Measurements from ENCODE around the gene SCT.

The SCT gene

DNA sequence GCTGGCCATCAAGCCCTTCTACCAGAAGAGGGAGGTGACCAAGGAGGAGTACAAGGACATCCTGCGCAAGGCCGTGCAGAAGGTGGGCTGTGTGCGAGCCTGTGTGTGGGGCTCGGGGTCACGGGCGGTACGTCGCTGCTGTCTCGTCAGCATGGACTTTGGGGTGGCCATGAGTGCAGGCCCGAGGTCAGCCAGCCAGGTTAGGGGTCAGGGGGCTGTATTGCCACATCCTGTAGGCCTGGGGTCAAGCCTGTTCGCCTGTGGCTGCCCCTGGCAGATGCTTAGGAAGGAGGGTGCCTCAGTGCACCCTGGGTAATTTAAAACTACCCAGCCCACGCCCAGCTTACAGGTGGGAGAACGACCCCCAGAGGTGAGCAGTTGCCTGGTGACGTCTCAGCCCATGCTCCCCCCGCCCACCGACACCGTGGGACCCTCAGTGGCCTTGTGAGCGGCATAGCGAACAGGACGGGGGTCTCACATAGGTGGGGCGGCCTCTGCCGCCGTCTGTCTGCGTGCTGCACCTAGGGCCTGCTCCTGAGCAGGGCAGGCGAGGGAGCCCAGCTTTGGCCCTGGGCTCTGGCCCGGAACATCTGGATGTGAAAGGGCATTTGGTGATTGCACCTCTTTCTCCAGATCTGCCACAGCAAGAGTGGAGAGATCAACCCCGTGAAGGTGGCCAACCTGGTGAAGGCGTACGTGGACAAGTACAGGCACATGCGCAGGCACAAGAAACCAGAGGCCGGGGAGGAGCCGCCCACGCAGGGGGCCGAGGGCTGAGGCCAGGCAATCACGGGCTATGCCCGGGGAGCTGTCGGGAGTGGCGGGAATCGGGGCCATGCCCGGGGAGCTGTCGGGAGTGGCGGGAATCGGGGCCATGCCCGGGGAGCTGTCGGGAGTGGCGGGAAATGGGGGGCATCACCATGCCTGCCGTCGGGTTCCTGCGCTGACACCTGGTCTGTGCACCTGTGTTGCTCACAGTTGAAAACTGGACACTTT, 15.7 kb downstream of the SCT start:
- no peak for DNase-seq (ENCODE audit: low read depth in 1 of 2, low spot score in 1 of 2)

DNA sequence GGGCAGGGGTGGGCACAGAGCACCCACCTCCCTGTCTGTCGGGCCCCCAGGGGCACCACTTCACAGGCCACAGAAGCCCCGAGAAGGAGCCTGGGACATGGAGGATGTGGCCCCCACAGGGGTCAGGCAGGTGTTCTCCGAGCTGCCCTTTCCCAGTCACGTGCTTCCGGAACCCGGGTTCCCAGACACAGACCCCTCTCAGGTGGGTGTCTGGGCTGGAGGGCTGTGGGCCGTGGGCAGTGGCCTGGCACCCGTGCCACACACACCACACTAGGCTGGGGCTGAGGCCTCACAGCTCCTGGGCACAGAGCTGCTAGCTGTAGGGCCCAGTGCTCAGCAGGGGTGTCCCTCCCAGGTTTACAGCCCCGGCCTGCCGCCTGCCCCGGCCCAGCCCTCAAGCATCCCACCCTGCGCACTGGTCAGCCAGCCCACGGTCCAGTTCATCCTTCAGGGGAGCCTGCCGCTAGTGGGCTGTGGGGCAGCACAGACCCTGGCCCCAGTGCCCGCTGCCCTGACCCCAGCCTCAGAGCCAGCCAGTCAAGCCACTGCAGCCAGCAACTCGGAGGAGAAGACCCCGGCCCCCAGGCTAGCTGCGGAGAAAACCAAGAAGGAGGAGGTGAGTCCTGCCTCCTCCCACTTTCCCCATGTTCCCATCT, 16.7 kb downstream of the SCT start:
- DNase-seq (ENCODE audit: low read depth in 1 of 2, low spot score in 1 of 2) = no peak

DNA sequence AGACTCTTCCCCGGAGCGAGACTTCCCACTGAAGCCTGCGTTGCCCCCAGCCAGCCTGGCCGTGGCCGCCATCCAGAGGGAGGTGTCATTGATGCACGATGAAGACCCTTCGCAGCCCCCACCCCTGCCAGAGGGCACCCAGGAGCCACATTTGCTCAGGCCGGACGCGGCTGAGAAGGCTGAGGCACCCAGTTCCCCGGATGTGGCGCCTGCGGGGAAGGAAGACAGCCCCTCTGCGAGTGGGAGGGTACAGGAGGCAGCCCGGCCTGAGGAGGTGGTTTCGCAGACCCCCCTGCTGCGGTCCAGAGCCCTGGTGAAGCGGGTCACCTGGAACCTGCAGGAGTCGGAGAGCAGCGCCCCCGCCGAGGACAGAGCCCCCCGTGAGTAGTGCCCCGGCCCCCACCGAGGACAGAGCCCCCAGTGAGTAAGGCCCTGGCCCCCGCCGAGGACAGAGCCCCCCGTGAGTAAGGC, 17.6 kb downstream of the SCT start:
- no peak for DNase-seq (ENCODE audit: low read depth in 1 of 2, low spot score in 1 of 2)

DNA sequence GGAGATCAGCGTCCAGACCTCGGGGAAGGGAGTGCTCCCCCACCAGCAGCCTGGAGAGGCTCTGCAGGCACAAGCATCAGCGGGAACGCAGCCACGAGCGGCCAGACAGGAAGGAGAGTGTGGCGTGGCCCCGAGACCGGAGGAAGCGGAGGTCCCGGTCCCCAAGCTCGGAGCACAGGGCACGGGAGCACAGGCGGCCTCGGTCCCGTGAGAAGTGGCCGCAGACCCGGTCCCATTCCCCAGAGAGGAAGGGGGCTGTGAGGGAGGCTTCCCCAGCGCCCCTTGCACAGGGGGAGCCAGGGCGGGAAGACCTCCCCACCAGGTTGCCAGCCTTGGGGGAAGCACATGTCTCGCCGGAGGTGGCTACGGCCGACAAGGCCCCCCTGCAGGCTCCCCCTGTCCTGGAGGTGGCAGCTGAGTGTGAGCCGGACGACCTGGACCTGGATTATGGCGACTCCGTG, 18.2 kb downstream of the SCT start:
- DNase-seq (ENCODE audit: low read depth in 1 of 2, low spot score in 1 of 2) = no peak

DNA sequence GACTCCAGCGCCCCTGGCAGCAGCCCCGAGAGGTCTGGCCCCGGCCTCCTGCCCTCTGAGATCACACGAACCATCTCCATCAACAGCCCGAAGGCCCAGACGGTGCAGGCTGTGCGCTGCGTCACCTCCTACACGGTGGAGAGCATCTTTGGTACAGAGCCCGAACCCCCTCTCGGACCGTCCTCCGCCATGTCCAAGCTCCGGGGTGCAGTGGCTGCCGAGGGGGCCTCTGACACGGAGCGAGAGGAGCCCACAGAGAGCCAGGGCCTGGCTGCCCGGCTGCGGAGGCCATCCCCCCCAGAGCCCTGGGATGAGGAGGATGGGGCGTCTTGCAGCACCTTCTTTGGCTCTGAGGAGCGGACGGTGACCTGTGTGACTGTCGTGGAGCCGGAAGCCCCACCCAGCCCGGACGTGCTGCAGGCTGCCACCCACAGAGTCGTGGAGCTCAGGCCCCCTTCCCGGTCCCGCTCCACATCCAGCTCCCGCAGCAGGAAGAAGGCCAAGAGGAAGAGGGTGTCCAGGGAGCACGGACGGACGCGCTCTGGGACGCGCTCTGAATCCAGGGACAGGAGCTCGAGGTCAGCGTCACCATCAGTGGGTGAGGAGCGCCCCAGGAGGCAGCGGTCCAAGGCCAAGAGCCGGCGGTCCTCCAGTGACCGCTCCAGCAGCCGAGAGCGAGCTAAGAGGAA, 18.9 kb downstream of the SCT start:
- no peak for DNase-seq (ENCODE audit: low read depth in 1 of 2, low spot score in 1 of 2)

DNA sequence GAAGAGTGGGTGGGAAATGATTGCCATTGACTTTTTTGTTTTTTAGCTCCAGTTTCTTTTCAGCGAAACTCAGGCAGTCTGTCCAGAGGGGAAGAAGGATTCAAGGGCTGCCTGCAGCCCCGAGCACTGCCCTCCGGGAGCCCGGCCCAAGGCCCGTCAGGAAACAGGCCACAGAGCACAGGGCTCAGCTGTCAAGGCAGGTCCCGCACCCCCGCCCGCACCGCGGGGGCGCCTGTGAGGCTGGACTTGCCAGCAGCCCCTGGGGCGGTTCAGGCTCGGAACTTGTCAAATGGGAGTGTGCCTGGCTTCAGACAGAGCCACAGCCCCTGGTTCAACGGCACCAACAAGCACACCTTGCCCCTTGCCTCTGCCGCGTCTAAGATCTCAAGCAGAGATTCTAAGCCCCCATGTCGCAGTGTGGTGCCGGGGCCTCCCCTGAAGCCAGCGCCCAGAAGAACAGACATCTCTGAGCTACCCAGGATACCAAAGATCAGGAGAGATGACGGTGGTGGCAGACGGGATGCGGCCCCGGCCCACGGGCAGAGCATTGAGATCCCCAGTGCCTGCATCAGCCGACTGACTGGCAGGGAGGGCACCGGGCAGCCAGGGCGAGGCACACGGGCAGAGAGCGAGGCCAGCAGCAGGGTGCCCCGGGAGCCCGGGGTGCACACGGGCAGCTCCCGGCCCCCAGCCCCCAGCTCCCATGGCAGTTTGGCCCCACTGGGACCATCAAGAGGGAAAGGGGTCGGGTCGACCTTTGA, 19.8 kb downstream of the SCT start:
- no peak for DNase-seq (ENCODE audit: low read depth in 1 of 2, low spot score in 1 of 2)

DNA sequence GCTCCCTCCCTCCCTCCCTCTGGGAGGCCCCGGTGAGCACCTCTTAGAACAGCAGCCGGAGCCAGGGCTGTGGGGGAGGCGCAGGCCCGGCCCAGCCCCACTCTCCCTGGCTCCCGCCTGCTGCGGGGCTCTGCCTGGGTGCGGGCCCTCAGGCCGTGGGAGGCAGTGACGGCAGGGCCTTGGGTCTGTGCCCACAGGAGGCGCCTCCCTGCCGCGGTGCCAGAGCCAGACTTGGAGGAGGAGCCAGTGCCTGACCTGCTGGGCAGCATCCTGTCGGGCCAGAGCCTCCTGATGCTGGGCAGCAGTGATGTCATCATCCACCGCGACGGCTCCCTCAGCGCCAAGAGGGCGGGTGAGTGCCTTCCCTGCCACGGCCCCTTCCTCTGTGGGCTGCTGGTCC, 20.7 kb downstream of the SCT start:
- DNase-seq (ENCODE audit: low read depth in 1 of 2, low spot score in 1 of 2) = no peak

DNA sequence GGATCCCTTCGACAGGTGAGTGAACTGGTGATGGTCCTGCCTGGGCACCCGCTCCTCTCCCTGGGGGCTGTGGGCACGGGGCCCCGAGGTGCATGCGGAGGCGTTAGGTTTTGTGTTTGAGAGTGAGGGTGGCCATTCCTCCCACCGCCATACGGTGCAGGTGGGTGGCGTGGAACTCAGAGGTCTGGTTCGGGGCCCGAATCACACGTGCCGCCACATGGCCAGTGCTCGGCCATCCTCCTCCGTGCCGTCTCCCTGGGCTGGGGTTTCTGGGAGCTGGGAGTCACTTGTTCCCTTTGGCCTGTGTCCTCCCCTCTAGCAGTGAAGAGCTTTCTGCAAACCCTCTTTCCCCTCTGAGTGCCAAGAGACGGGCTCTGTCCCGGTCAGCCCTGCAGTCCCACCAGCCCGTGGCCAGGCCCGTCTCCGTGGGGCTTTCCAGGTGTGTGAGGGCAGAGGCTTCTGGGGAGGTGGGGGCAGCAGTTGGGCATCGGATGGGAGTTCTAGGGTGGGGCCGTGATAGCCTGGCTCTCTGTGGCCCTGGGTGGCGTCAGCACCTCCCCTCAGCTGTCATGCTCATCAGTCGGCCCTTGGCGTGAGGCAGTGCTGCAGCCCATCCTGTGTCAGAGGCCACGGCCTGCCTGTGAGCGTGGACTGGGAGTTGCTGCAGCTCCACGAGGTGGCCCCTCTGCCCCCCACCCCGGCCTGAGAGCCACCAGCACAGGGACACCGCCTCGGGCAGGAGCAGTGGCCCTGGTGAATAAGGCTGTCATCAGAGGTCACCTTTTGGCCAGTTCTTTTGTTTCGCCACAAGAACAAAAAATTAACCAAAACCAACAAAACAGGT, 21.5 kb downstream of the SCT start:
- DNase-seq (ENCODE audit: low read depth in 1 of 2, low spot score in 1 of 2) = no peak

DNA sequence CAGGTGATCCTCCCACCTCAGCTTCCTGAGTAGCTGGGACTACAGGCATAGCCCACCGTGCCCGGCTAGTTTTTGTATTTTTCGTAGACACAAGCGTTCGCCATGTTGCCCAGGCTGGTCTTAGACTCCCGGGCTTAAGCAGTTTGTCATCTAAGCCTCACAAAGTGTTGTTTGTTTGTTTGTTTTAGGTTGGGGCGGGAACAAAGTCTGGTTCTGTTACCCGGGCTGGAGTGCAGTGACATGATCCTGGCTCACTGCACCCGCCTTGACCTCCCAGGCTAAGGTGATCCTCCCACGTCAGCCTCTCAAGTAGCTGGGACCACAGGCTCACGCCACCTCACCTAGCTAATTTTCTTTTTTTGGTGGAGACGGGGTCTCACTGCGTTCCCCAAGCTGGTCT, 23.8 kb downstream of the SCT start:
- no peak for DNase-seq (ENCODE audit: low read depth in 1 of 2, low spot score in 1 of 2)

DNA sequence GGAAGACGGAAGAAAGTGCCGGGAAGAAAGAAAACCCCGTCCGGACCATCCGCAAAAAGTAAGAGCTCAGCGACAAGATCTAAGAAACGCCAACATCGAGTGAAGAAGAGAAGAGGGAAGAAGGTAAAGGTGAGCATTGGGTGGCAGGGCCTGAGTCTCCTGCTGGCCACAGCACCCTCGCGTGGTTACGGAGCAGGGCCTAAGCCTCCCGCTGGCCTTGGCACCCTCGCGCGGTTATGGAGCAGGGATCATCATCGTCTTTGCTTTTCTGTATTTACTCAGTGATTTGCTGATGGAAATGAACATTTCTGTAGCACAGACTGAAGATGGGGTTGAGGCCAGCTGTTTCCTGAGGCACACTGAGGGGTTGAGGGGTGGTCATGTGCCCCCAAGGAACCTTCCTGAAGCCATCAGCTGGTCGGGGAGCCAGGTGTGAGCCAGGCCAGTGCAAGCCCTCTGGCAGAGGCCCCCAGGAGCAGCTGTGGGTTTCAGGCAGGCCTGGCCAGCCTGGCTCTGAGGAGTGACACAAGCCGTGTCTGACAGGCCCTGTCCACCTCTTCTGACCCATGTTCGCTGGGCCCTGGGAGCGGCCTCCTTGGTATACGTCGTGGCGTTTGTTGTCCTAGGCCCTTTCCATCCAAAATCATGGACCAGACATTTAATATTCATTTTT, 25.3 kb downstream of the SCT start:
- DNase-seq (ENCODE audit: low read depth in 1 of 2, low spot score in 1 of 2) = no peak

DNA sequence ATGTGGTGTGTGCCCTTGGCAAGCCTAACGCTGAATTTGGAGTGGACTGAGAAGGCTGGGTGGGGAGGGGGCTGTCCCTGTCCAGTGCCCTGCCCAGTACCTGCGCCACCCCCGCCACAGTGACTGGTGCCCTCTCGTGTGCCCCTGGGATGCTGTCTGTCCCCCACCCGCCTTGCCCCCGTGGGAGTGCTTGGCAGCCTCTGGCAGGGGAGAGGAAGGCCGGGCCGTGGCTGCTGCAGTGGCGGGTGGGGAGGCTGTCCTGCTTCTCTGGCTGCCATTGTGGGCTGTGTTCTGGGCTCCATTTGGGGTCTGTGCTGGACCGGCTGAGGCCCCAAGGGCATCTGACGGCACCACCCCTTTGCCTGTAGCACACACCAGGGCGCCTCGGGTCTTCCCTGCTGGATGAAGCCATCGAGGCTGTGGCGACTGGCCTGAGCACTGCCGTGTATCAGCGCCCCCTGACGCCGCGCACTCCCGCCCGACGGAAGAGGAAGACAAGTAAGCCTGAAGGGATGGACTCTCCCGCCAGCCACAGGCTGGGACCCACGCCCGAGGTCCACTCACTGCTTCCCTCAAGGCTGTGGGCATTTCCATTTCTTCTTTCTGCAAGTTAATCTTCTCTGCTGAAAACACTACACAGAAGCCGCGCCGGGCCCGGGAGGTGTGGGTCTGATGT, 28.8 kb downstream of the SCT start:
- DNase-seq (ENCODE audit: low read depth in 1 of 2, low spot score in 1 of 2) = no peak

DNA sequence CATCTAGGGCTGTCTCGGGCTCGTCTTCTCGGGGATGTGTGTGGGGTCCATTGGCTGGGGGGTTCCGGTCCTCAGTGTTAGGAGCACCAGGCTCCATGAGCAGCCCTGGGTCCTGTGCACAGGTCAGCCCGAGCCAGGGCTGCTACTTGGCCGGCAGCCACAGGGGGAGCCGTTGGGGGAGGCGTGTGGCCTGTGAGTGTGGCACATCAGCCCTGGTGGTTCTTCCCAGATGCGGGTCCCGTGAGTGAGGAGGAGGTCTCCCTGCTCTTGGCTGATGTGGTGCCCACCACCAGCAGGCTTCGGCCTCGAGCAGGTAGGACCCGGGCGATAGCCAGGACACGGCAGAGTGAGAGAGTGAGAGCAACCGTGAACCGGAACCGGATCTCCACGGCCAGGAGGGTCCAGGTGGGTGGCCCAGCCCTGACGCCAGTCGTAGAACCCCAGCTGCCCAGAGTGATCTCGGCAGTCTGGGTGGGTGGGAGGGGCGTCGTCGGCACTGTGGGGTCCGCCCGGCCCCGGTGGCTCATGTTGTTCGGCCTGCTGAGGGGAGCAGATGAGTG, 29.7 kb downstream of the SCT start:
- no peak for DNase-seq (ENCODE audit: low read depth in 1 of 2, low spot score in 1 of 2)

DNA sequence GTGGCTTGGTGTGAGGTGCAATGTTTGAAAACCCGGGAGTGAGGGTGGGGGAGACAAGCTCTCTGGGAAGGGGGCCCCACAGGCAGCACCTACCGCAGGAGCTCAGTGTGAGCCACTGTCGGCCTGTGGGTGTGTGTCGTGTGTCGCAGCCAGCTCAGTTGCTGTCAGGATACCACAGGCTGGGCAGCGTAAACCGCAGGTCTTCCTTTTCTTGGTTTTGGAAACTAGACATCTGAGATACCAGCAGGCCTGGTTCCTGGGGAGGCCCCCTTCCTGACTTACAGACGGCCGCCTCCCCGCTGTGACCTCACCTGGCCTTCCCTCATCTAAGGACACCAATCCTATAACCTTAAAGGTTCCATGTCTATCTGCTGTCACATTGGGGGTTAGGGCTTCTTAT, 30.6 kb downstream of the SCT start:
- no peak for DNase-seq (ENCODE audit: low read depth in 1 of 2, low spot score in 1 of 2)

DNA sequence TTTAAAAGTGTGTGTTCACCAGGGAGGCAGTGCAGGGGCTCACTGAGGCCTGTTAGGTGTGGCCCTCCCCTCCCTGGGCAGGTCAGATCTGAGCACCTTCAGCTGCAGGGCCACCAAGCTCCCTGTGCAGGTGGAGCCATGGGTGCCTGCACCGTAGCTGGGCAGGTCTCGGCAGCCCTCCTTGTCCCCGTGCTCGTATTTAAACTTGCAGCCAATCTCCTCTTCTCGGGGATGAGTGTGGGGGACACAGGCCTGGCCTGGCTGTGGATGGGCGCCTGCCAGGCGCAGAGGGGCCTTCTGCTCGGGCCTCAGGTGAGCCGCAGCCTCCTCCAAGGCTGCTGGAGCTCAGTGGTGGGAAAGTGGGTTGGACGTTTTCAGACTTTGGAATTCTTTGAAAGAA, 31.6 kb downstream of the SCT start:
- DNase-seq (ENCODE audit: low read depth in 1 of 2, low spot score in 1 of 2) = no peak

DNA sequence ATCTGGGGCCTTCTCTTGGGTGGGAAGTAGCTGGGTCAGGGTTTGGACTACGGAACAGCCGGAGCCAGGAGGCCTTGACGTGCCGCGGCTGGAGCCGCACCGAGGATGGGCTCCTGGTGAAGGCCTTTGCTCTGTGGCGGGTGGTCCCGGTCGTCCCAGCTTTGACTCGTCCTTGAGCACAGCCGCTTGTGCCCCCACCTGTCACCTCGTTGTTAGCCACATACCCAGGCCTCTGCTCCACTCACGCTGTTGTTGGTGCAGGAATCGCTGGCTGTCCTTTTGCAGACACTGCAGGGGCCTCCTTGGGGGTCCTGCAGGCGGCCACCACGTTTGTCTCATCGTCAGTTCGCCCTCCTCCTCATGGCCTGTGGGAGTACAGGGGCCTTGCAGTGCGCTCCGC, 33.6 kb downstream of the SCT start:
- no peak for DNase-seq (ENCODE audit: low read depth in 1 of 2, low spot score in 1 of 2)

DNA sequence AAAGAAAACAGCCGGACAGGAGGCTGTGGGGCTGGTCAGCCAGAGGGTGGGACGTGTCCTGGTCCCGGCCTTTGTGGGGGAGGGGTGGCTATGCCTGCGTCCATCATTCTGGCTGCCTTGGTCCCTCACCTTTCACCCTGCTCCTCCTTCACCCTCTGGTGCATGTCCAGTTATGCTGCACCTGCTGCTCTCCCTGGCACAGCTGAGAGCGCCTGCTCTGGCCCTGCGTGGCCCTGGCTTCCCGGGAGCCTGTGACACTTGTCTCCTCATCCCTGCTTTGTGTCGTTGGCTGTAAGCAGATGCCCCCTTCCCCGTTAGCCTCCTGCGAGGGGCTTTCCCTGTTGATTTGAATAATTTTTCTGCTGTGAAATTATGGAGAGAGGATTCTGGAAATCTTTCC, 34.1 kb downstream of the SCT start:
- no peak for DNase-seq (ENCODE audit: low read depth in 1 of 2, low spot score in 1 of 2)

DNA sequence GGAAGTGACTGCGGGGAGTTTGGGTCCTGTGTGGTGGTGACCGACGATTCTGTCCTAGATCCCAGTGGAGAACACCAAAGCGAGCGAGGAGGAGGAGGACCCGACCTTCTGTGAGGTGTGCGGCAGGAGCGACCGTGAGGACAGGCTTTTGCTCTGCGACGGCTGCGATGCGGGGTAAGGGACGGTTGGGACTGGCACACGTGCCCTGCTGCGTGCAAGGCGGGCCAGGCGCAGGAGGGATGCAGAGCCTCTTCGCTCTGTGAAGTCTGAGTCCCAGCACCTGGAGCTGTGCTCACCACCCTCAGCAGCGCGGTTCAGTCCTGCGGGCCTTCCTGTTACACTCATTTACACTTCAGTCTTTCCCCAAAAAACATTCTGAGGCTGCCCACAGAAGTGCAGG, 34.5 kb downstream of the SCT start:
- no peak for DNase-seq (ENCODE audit: low read depth in 1 of 2, low spot score in 1 of 2)

DNA sequence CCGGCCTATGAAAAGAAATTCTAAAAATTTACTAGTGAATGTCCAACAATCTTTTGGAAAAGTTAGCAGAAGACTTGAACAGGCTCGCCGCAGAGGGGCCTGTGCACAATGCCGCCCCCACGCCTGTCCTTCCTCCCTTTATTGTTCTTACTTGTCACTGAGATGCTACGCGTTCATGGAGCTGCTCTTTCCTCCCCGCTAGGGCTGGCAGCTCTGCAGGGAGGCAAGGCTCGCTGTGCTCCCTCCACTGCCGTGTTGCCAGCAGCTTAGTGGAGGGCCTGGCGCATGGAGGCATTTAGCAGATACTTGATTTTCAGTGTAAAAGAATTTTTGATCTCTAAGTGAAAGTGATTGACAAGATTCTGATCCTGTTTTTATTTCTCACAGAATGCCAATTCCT, 36.0 kb downstream of the SCT start:
- no peak for DNase-seq (ENCODE audit: low read depth in 1 of 2, low spot score in 1 of 2)

DNA sequence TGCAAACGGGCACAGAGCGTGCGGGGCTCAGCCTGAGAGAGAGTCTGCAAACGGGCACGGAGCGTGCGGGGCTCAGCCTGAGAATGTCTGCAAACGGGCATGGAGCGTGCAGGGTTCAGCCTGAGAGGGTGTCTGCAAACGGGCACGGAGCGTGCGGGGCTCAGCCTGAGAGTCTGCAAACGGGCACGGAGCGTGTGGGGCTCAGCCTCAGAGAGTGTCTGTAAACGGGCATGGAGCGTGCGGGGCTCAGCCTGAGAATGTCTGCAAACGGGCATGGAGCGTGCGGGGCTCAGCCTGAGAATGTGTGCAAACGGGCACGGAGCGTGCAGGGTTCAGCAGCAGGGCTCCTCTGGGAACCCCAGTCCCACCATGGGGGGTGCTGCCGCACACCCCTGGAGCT, 37.2 kb downstream of the SCT start:
- DNase-seq (ENCODE audit: low read depth in 1 of 2, low spot score in 1 of 2) = no peak
